Activated CD4-positive, alpha-beta memory T cell treated with anti-CD3 and anti-CD28 coated beads for 36 hours (primary cell): Measurements from ENCODE around the gene THUMPD2. TPM values are rescaled to one million over a fixed set of nuclear protein-coding genes. Genes with fewer than 3 reads are reported as not detected.

ENCODE experiments used
- CTCF ChIA-PET: fragments of 350-600 bp; sonication (Branson Sonifier 250); formaldehyde crosslinking; loops from one replicate; lab custom pipeline; 2021; ENCODE audit warnings: antibody characterized with exemption, inconsistent platforms; lab: Charles Lee
- POLR2A ChIA-PET: fragments of 350-600 bp; sonication (Branson Sonifier 250); formaldehyde crosslinking; loops from one replicate; lab custom pipeline; 2021; ENCODE audit warnings: antibody characterized with exemption; lab: Charles Lee
- DNase-seq: peaks from one replicate; pipeline ENCODE4 v3.0.0-alpha.2; 2020
- H3K27ac Mint-ChIP-seq: one replicate; pipeline ENCODE4 v1.8.0; 2021; ENCODE audit warnings: mixed read lengths
- H3K27me3 Mint-ChIP-seq: one replicate; pipeline ENCODE4 v1.8.0; 2021; ENCODE audit warnings: mixed read lengths
- H3K36me3 Mint-ChIP-seq: one replicate; pipeline ENCODE4 v1.8.0; 2021; ENCODE audit warnings: mixed read lengths
- H3K4me1 Mint-ChIP-seq: one replicate; pipeline ENCODE4 v1.8.0; 2021; ENCODE audit warnings: low read depth, mixed read lengths
- H3K4me3 Mint-ChIP-seq: one replicate; pipeline ENCODE4 v1.8.0; 2021; ENCODE audit warnings: mild to moderate bottlenecking, mixed read lengths
- H3K9me3 Mint-ChIP-seq: one replicate; pipeline ENCODE4 v1.8.0; 2021; ENCODE audit warnings: mixed read lengths
- intact Hi-C: fragments of 100-400 bp; cut with micrococcal nuclease; formaldehyde crosslinking; loops from one replicate; pipeline ENCODE4 v1.15.1; 2023
- total RNA-seq, 2 experiments: library from RNA; stranded (reverse); gene quantifications; one replicate each; pipeline ENCODE4 v1.2.3, GENCODE V29; 2021

Gene THUMPD2
- total RNA-seq, 2 experiments from 2014 or later = 10.6 to 11.5 TPM

GRCh38 chr2:39739386-39739785 is 39.7 kb downstream of the THUMPD2 start:
- CTCF ChIA-PET = interaction anchor here (1.0 to 1.4 kb wide), 2 partner anchors 9 to 10 kb away, joined by 4 to 5 read pairs; no protein-coding TSS in a partner anchor

DNA sequence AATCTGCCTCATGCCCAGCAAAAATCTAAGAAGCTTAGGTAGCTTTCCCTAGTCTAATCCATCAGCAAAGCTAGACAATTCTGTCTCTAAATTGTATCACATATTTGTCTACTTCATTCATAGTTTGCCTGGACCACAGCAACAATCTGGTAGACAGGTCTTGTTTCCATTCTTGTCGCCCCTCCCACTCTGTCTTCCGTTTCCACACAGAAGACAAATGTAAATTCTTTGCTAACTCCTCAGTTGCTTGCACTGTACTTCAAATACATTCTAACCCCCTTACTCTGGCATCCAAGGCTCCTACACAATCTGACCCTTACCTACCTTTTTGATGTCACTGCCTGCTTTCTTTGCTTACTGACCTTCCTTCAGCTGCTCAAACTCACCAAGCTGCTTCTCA is 40.1 kb downstream of the THUMPD2 start:
- Mint-ChIP-seq H3K27ac (no peak overlapping the region), H3K27me3 (no peaks in the 10 kb centered on the region), H3K4me3 (no peak overlapping the region), H3K9me3 (no peaks in the 10 kb centered on the region), H3K4me1 (peaks cover 11% of the 10 kb centered on the region), H3K36me3 (peaks cover 59% of the 10 kb centered on the region)
- intact Hi-C loops = no loop called here
- ChIA-PET CTCF (interaction anchor here (1.0 kb wide), 1 partner anchor 9 kb away, joined by 4 read pairs; no protein-coding TSS in a partner anchor), POLR2A (no interaction called here)
- DNase-seq = no peak

More at GRCh38 chr2:39739386-39739785, 39.7 kb downstream of the THUMPD2 start:
- Mint-ChIP-seq H3K4me1 (peaks cover 11% of the 10 kb centered on the region), H3K9me3 (no peaks in the 10 kb centered on the region), H3K27ac (no peak overlapping the region), H3K36me3 (peaks cover 56% of the 10 kb centered on the region), H3K27me3 (no peaks in the 10 kb centered on the region), H3K4me3 (no peak overlapping the region)
- no peak for DNase-seq
- intact Hi-C loops = no loop called here
- POLR2A ChIA-PET = no interaction called here

DNA sequence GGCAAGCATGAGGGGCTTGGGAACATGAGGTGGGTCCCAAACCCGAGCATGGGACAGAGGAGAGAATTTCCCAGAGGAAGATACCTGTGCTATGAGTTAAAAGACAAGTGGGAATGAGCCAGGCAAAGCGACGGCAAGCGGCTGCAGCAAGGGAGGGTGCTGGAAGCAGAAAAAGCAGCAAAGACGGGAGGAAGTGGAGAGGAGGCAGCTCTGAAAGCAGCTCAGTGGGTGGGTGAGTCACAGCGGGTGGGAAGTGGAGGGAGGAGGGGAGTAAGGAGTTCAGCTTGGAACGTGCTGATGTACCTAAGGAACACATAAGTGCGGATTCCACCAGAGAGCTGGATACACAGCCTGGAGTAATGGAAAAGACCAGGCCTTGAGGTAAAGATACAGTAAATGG is 41.4 kb downstream of the THUMPD2 start:
- peaks cover 53% of the 10 kb centered on the region for H3K36me3 Mint-ChIP-seq
- no peak overlapping the region for H3K4me3 Mint-ChIP-seq
- H3K27me3 Mint-ChIP-seq = no peaks in the 10 kb centered on the region
- DNase-seq = no peak
- H3K27ac Mint-ChIP-seq = no peak overlapping the region
- intact Hi-C loops = no loop called here
- peaks cover 11% of the 10 kb centered on the region for H3K4me1 Mint-ChIP-seq
- ChIA-PET POLR2A (no interaction called here), CTCF (no interaction called here)
- H3K9me3 Mint-ChIP-seq = no peaks in the 10 kb centered on the region

DNA sequence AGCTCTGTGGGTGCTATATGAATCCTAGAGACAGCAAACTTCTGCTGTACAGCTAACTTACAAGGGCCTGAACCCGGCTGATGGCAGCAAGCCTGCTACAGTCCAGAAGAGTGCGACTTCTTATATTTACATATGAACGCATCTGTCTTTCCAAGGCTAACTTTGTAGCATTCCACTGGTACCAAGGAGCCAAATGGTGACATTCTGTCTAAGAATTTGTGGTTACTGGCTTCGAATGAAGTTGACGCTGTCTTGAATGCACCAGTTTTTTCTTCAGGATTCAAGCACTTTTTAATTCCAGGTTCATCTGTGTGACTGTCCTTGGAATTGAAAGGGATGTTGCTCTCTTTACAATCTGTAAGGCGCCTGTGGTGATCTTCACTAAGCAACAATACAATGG is 42.4 kb downstream of the THUMPD2 start:
- no peaks in the 10 kb centered on the region for H3K9me3 Mint-ChIP-seq
- H3K27ac Mint-ChIP-seq = no peak overlapping the region
- intact Hi-C loops = no loop called here
- peaks cover 11% of the 10 kb centered on the region for H3K4me1 Mint-ChIP-seq
- no peak for DNase-seq
- CTCF ChIA-PET = no interaction called here
- H3K36me3 Mint-ChIP-seq = peaks cover 52% of the 10 kb centered on the region
- H3K4me3 Mint-ChIP-seq = no peak overlapping the region
- H3K27me3 Mint-ChIP-seq = no peaks in the 10 kb centered on the region
- POLR2A ChIA-PET = no interaction called here

DNA sequence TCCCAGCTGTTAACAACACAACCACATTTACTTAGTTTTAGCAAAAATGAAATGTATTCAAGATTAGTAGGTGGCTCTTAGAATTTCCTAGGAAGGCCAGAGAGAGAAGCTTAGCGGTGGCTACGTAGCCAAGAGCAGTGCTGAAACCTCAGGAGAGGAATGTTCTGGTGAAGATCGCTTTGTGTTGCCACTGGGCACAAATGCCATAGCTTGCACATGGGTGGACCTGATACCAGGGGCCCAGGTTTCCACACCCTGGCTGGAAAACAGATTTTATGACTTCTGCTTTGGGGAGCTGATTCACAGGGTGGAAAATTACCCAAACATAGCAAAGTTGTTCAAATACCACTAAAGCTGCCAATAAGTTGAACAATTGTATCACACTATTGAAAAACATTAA is 43.4 kb downstream of the THUMPD2 start:
- no peaks in the 10 kb centered on the region for H3K27me3 Mint-ChIP-seq
- ChIA-PET CTCF (interaction anchor here (0.6 kb wide), 2 partner anchors 15 to 437 kb away, joined by 3 to 4 read pairs; no protein-coding TSS in a partner anchor), POLR2A (no interaction called here)
- peaks cover 45% of the 10 kb centered on the region for H3K36me3 Mint-ChIP-seq
- no peak overlapping the region for H3K27ac Mint-ChIP-seq
- no peak overlapping the region for H3K4me3 Mint-ChIP-seq
- peaks cover 11% of the 10 kb centered on the region for H3K4me1 Mint-ChIP-seq
- DNase-seq = no peak
- intact Hi-C loops = no loop called here
- H3K9me3 Mint-ChIP-seq = no peaks in the 10 kb centered on the region

DNA sequence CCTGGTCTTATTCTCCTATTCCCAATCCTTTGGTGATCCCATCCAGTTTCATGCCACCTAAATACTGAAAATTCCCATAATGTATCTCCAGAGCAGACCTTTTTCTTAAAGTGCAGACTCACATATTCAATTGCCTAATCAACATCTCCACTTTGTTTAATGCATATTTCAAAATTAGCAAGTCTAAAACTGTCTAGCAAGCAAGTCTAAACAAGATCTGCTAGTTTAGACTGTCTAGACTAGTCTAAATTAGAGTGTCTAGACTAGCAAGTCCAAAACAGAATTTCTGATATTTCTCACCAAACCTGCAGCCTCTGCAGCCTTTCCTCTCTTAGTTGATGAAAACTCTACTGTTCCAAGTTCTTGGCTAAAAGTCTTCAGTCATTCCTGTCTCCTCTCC is 44.6 kb downstream of the THUMPD2 start:
- CTCF ChIA-PET = no interaction called here
- H3K9me3 Mint-ChIP-seq = no peaks in the 10 kb centered on the region
- no peaks in the 10 kb centered on the region for H3K27me3 Mint-ChIP-seq
- H3K27ac Mint-ChIP-seq = no peak overlapping the region
- POLR2A ChIA-PET = no interaction called here
- peaks cover 42% of the 10 kb centered on the region for H3K36me3 Mint-ChIP-seq
- no peak for DNase-seq
- peaks cover 11% of the 10 kb centered on the region for H3K4me1 Mint-ChIP-seq
- intact Hi-C loops = no loop called here
- no peak overlapping the region for H3K4me3 Mint-ChIP-seq

GRCh38 chr2:39733070-39733674 is 45.9 kb downstream of the THUMPD2 start:
- H3K36me3 Mint-ChIP-seq = peaks cover 36% of the 10 kb centered on the region
- POLR2A ChIA-PET = no interaction called here
- H3K4me3 Mint-ChIP-seq = no peak overlapping the region
- no peaks in the 10 kb centered on the region for H3K27me3 Mint-ChIP-seq
- H3K9me3 Mint-ChIP-seq = no peaks in the 10 kb centered on the region
- intact Hi-C loops = no loop called here
- CTCF ChIA-PET = interaction anchor here (1.6 kb wide), 1 partner anchor 11 kb away, joined by 6 read pairs; no protein-coding TSS in a partner anchor
- H3K4me1 Mint-ChIP-seq = peaks cover 14% of the 10 kb centered on the region
- H3K27ac Mint-ChIP-seq = no peak overlapping the region
- no peak for DNase-seq

- Mint-ChIP-seq H3K4me3 (no peak overlapping the region), H3K27me3 (no peaks in the 10 kb centered on the region), H3K27ac (no peak overlapping the region), H3K36me3 (peaks cover 29% of the 10 kb centered on the region), H3K9me3 (no peaks in the 10 kb centered on the region), H3K4me1 (peaks cover 15% of the 10 kb centered on the region)
- intact Hi-C loops = no loop called here
- CTCF ChIA-PET = interaction anchor here (0.7 to 1.6 kb wide), 3 partner anchors 11 to 209 kb away, joined by 3 to 6 read pairs (median 3); no protein-coding TSS in a partner anchor
- no peak for DNase-seq
- POLR2A ChIA-PET = interaction anchor here (0.9 kb wide), 1 partner anchor 16 kb away, joined by 4 read pairs; no protein-coding TSS in a partner anchor
These were observed 46.6 kb downstream of the THUMPD2 start for GRCh38 chr2:39732482-39732881.

DNA sequence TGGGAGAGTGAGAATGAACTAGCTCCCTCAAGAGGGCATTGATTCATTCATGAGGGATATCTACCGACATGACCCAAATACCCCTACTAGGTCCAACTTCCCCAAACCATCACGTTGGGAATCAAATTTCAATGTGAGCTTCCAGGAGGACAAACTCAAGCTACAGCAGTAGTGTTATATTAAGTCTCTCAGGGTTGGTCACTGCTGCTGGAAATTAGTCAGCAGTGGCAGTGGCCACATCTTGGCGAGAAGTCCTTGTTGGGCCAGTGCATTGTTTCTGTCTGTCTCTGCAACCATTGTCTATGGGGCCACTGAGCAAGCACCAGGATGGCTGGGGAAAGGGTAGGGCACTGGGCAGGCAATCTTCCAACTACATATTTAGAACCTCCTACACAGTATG is 47.5 kb downstream of the THUMPD2 start:
- CTCF ChIA-PET = interaction anchor here (1.7 to 4.1 kb wide), 3 partner anchors 8 to 353 kb away, joined by 5 to 39 read pairs (median 6); no protein-coding TSS in a partner anchor
- H3K36me3 Mint-ChIP-seq = peaks cover 25% of the 10 kb centered on the region
- POLR2A ChIA-PET = interaction anchor here (0.9 kb wide), 1 partner anchor 17 kb away, joined by 4 read pairs; no protein-coding TSS in a partner anchor
- H3K4me1 Mint-ChIP-seq = peaks cover 14% of the 10 kb centered on the region
- intact Hi-C loops = no loop called here
- no peak overlapping the region for H3K4me3 Mint-ChIP-seq
- no peak for DNase-seq
- no peak overlapping the region for H3K27ac Mint-ChIP-seq
- H3K27me3 Mint-ChIP-seq = no peaks in the 10 kb centered on the region
- no peaks in the 10 kb centered on the region for H3K9me3 Mint-ChIP-seq

- intact Hi-C loops = no loop called here
- peaks cover 17% of the 10 kb centered on the region for H3K4me1 Mint-ChIP-seq
- no peak for DNase-seq
- peaks cover 20% of the 10 kb centered on the region for H3K36me3 Mint-ChIP-seq
- H3K27me3 Mint-ChIP-seq = no peaks in the 10 kb centered on the region
- no peaks in the 10 kb centered on the region for H3K9me3 Mint-ChIP-seq
- CTCF ChIA-PET = interaction anchor here (1.0 to 4.1 kb wide), 8 partner anchors 8 to 711 kb away, joined by 3 to 39 read pairs (median 5); no protein-coding TSS in a partner anchor
- POLR2A ChIA-PET = no interaction called here
- no peak overlapping the region for H3K4me3 Mint-ChIP-seq
- no peak overlapping the region for H3K27ac Mint-ChIP-seq
These were observed 48.3 kb downstream of the THUMPD2 start for GRCh38 chr2:39730685-39731302.

DNA sequence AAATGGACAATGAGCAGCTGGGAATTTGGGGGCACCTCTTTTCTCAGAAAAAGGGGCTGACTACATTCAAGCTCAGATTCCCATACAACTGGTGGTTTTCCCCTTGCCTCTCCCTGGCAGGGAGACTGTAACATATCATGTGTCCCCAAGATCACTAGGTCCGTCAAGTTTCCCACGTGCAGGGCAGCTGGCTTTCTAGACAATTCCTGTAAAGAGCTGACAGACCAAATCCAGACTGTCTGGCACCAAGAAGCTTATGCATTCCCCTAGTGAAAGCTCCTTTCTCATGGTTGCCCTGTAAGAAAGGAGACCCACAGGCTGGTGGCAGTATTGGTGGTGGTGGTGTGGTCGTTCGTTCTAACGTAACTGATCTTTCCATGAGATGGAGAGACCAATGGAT is 48.8 kb downstream of the THUMPD2 start:
- Mint-ChIP-seq H3K27me3 (peaks cover 3% of the 10 kb centered on the region), H3K27ac (no peak overlapping the region), H3K36me3 (peaks cover 16% of the 10 kb centered on the region), H3K4me1 (peaks cover 14% of the 10 kb centered on the region), H3K9me3 (no peaks in the 10 kb centered on the region), H3K4me3 (no peak overlapping the region)
- DNase-seq = no peak
- CTCF ChIA-PET = interaction anchor here (1.0 to 4.1 kb wide), 13 partner anchors 9 to 711 kb away, joined by 3 to 39 read pairs (median 4); no protein-coding TSS in a partner anchor
- intact Hi-C loops = no loop called here
- POLR2A ChIA-PET = interaction anchor here (0.6 kb wide), 1 partner anchor 31 kb away, joined by 4 read pairs; no protein-coding TSS in a partner anchor

- Mint-ChIP-seq H3K4me1 (peaks cover 9% of the 10 kb centered on the region), H3K27ac (no peak overlapping the region), H3K9me3 (no peaks in the 10 kb centered on the region), H3K27me3 (peaks cover 3% of the 10 kb centered on the region), H3K4me3 (no peak overlapping the region), H3K36me3 (peaks cover 7% of the 10 kb centered on the region)
- CTCF ChIA-PET = interaction anchor here (0.7 to 4.1 kb wide), 8 partner anchors 10 to 417 kb away, joined by 3 to 39 read pairs (median 4); no protein-coding TSS in a partner anchor
- intact Hi-C loops = loop anchor here (2.0 to 10.0 kb wide), 3 partner anchors 217 to 484 kb away; partner anchors contain the start of gene CDKL4
- DNase-seq = peak; percentile 50
- POLR2A ChIA-PET = no interaction called here
These were observed 50.1 kb downstream of the THUMPD2 start for GRCh38 chr2:39728941-39729351.
